ENCODE measurements around the gene COL20A1. TPM values are rescaled to one million over a fixed set of nuclear protein-coding genes. Genes with fewer than 3 reads are reported as not detected.
"Not testable (repeated sequence)": the region's sequence is repeated elsewhere in the genome, so short reads cannot be mapped to it uniquely, and the experiment has no call there.

Gene COL20A1
- total RNA-seq, 3 donors from 2014 or later: not detected

- H3K4me1 ChIP-seq: no peaks in the 10 kb centered on the region
- TF ChIP-seq POLR2AphosphoS5 (IDR thresholded peaks at IDR 0.05) (no peak), CTCF (IDR thresholded peaks at IDR 0.05) (no peak), POLR2A (IDR thresholded peaks at IDR 0.05) (no peak)
- intact Hi-C loops (cut with DNase I; ENCODE audit: low total_unique reads): no loop called here
- H3K4me3 ChIP-seq: no peak overlapping the region
- H3K27ac ChIP-seq: no peak overlapping the region
- peaks cover 0 to 7% of the 10 kb centered on the region in 2 donors for H3K9me3 ChIP-seq
- H3K36me3 ChIP-seq: no peaks in the 10 kb centered on the region
- peaks cover 10 to 63% of the 10 kb centered on the region in 2 donors for H3K27me3 ChIP-seq
- DNase-seq (ENCODE audit: low spot score in 2 of 2): no peak
Observed at GRCh38 chr20:63301671-63302070, 8.7 kb downstream of the COL20A1 start.

- intact Hi-C loops (cut with DNase I; ENCODE audit: low total_unique reads): no loop called here
- TF ChIP-seq CTCF (IDR thresholded peaks at IDR 0.05) (no peak), POLR2A (IDR thresholded peaks at IDR 0.05) (no peak), POLR2AphosphoS5 (IDR thresholded peaks at IDR 0.05) (no peak)
- Histone ChIP-seq H3K36me3 (no peaks in the 10 kb centered on the region), H3K4me3 (no peak overlapping the region), H3K27me3 (peaks cover 0 to 63% of the 10 kb centered on the region in 2 donors), H3K9me3 (peaks cover 0 to 7% of the 10 kb centered on the region in 2 donors), H3K27ac (no peak overlapping the region), H3K4me1 (no peaks in the 10 kb centered on the region)
- no peak for DNase-seq (ENCODE audit: low spot score in 2 of 2)
Observed at GRCh38 chr20:63303095-63303666, 10.2 kb downstream of the COL20A1 start.

GRCh38 chr20:63305393-63305792, 12.4 kb downstream of the COL20A1 start:
- H3K4me1 ChIP-seq: no peaks in the 10 kb centered on the region
- no peak overlapping the region for H3K27ac ChIP-seq
- H3K9me3 ChIP-seq: peaks cover 0 to 7% of the 10 kb centered on the region in 2 donors
- H3K27me3 ChIP-seq: peaks cover 0 to 66% of the 10 kb centered on the region in 2 donors
- TF ChIP-seq CTCF (IDR thresholded peaks at IDR 0.05): no peak
- no peak for TF ChIP-seq POLR2A (IDR thresholded peaks at IDR 0.05)
- TF ChIP-seq POLR2AphosphoS5 (IDR thresholded peaks at IDR 0.05): no peak
- no peak for DNase-seq (ENCODE audit: low spot score in 2 of 2)
- intact Hi-C loops (cut with DNase I; ENCODE audit: low total_unique reads): no loop called here
- no peaks in the 10 kb centered on the region for H3K36me3 ChIP-seq
- no peak overlapping the region for H3K4me3 ChIP-seq

- H3K4me1 ChIP-seq; H3K4me3 ChIP-seq; H3K36me3 ChIP-seq; intact Hi-C loops (cut with DNase I; ENCODE audit: low total_unique reads); H3K9me3 ChIP-seq; DNase-seq (ENCODE audit: low spot score in 2 of 2); H3K27ac ChIP-seq: not testable (repeated sequence)
- H3K27me3 ChIP-seq: peaks cover 0 to 72% of the 10 kb centered on the region in 2 donors
Observed at GRCh38 chr20:63305933-63306672, 13.1 kb downstream of the COL20A1 start.

GRCh38 chr20:63306673-63307537, 13.9 kb downstream of the COL20A1 start:
- intact Hi-C loops (cut with DNase I; ENCODE audit: low total_unique reads): no loop called here
- no peak for DNase-seq (ENCODE audit: low spot score in 2 of 2)
- no peak overlapping the region for H3K27ac ChIP-seq
- no peaks in the 10 kb centered on the region for H3K36me3 ChIP-seq
- TF ChIP-seq CTCF (IDR thresholded peaks at IDR 0.05) (no peak), POLR2A (IDR thresholded peaks at IDR 0.05) (no peak), POLR2AphosphoS5 (IDR thresholded peaks at IDR 0.05) (no peak)
- H3K27me3 ChIP-seq: peaks cover 0 to 80% of the 10 kb centered on the region in 2 donors
- H3K4me3 ChIP-seq: no peak overlapping the region
- H3K4me1 ChIP-seq: no peaks in the 10 kb centered on the region
- H3K9me3 ChIP-seq: no peaks in the 10 kb centered on the region
